GM12801 (cell line): Measurements from ENCODE around the gene RPS5.

ENCODE experiments used
- TF ChIP-seq, protein P1 (sequence below): IDR thresholded peaks from one replicate; pipeline ENCODE4 v1.5.1; 2011; ENCODE audit warnings: control low read depth; ENCODE audit not compliant: insufficient read length; ENCODE audit errors: extremely low read depth

RPS5 gene

DNA sequence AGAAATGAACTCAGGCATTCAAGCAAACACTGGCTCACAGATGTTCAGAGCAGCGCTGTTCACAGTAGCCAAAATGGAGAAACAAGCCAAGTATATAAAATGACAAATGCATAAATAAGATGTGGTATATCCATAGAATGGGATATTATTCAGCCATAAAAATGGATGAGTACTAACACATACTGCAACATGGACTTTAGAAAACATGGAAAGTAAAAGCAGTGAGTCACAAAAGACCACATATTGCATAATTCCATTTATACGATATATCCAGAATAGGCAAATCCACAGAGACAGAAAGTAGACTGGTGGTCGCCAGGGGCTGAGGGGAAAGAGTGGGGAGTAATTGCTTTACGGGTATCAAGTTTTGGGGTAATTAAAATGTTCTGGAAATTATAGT lies 12.9 kb upstream of the RPS5 start:
- TF ChIP-seq, protein P1, sequence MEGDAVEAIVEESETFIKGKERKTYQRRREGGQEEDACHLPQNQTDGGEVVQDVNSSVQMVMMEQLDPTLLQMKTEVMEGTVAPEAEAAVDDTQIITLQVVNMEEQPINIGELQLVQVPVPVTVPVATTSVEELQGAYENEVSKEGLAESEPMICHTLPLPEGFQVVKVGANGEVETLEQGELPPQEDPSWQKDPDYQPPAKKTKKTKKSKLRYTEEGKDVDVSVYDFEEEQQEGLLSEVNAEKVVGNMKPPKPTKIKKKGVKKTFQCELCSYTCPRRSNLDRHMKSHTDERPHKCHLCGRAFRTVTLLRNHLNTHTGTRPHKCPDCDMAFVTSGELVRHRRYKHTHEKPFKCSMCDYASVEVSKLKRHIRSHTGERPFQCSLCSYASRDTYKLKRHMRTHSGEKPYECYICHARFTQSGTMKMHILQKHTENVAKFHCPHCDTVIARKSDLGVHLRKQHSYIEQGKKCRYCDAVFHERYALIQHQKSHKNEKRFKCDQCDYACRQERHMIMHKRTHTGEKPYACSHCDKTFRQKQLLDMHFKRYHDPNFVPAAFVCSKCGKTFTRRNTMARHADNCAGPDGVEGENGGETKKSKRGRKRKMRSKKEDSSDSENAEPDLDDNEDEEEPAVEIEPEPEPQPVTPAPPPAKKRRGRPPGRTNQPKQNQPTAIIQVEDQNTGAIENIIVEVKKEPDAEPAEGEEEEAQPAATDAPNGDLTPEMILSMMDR, result no peak

DNA sequence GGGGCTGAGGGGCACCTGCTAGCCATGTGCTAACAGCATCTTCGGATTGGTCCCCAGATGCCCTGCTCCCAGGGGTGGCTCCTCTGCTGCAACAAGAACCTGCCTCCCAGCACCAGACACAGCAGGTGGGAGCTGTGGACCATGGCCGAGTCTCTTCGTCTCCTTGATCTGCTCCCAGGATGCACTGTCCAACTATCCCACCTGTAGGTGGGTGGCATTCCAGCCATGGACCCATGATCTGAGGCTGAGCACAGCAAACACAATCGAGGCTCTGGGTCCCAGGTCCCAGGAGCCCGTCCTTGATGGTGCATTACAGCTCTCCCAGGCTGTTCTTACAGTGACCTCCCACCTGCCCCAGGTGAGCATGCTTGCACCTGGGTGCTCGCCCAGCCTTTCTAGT lies 7.8 kb upstream of the RPS5 start:
- TF ChIP-seq, protein P1, result no peak

DNA sequence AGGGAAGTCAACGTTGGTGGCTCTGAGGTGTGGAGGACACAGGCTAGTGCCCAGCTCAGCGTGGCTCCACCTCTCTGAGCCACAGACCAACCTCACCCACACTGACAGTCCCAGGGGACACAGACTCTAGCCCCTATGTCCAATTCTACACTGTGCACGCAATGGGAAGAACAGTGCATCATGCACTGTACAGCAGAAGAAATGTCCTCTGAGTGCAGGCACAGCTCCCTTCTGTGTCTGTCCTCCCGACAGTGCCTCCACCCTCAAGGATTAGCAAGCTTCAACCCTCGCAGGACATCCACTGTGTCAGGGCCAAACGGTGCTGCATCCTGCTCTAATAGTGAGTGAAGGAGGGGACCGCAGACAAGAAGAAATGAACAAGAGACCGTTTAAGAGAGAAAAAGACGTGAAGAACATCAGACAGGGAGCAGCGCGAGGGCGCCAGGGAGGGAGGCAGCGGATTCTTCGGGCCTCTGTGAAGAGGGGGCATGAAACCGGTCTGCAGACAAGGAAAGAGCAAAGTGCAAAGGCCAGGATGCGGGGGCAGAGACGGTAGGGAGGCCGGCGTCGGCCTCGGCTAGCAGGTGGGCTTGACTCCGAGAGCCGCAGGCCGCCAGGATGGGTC lies 6.9 kb upstream of the RPS5 start:
- TF ChIP-seq, protein P1, result no peak

DNA sequence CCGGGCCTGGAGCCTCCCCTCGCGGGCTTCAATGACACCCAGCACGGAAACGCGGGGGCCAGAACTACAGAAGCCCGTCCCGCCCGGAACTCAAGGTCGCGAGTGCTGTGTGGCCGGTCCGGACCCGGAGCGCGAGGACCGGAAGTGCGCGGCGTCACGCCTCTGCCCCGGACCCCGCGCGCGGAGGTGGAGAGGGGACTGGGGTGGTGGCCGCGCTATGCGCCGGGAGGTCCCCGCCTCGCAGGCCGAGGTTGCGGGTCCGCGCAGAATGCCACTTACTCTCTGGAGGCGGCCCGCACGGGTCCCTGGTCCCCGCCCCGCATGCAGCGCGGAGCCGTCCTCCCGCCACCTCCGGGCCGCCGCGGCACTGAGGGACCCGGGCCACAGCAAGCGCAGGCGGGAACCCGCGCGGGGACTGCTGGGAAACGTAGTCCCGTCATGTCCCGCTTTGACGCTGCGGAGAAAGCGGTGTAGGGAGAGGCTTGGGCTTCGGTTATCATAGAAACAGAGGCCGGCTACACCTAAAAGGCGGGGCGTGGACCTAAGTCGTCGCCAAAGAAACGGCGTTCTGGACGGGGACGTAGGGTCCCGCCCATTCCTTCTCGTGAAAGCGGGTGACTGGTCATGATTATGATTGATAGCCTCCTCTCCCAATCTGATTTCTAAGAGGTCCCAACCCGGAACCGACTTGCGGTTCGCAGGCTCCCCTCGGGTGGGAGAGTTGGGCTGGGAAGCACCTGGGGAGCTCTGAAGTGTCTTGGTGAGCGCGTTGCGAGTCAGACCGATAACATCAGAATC lies 6.2 kb upstream of the RPS5 start, which contains the start of gene ZNF837:
ZNF837 (minus strand) TSS at position 369 of the 798 bp plus-strand sequence. CDS start 11,698 bp downstream, outside the sequence.
- TF ChIP-seq, protein P1, result no peak

DNA sequence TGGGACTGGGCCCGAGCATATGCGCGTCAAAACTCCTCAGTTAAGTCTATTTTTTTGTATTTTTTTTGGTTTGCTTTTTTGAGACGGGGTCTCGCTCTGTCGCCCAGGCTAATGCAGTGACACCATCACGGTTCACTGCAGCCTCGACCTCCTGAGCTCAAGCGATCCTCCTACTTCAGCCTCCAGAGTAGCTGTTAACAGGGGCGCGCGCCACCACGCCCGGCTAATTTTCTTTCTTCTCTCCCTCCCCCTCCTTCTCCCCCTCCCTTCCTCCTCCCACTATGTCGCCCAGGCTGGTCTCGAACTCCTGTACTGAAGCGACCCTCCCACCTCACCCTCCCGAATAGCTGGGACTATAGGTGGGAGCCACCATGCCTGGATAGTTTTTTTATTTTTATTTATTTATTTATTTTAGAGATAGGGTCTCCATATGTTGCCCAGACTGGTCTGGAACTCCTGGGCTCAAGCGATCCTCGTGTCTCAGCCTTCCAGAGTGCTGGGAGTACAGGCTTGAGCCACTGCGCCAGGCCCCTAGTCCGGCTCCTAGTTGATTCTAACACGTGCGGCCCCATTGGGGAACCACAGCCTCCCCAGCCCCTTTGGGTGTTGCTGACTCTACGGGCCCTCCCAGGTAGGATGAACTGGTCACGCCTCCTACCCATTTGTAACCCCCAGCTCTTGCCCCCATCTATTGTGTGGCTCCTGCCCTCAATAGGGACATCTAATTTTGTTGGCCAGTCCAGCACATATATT lies 5.4 kb upstream of the RPS5 start:
- TF ChIP-seq, protein P1, result no peak

DNA sequence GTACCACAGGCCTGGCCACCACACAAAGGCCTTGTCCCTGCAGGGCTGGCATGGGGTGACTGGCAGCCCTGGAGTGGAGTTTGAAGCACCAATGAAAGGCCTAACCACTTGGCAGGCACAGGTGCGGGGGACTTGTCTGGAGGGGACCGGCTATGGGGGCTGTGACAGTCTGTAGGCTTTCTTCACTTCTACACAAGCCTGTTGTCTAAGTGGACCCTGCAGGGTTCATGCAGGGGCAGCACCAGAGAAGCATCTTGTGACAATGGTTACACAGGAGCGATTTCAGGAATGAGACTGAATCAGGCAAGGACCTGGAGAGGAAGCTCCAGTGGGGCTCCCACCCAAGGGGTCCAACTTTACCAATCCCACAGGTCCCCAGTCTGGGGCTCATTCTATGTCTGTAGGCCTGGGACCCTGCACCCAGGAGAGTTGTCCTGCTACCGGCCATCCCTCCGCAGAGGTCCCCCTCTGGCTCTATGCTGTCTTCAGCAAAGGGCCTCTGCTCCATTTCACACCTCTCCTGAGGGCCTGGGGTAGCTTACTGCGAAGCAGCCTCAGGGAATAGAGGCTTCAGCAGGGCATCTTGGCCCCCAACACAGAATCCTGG lies 4.0 kb upstream of the RPS5 start:
- TF ChIP-seq, protein P1, result no peak
